Limb (tissue), 2 donors: ENCODE measurements around the gene MYO3B.

Experiments used
- DNase-seq, 2 donors: peaks; one replicate each; pipeline ENCODE4 v3.0.0-alpha.2; 2016; ENCODE audit errors: extremely low spot score in 2 of 2

Gene MYO3B

GRCh38 chr2:170237572-170238120 is 59.7 kb downstream of the MYO3B start:
- DNase-seq = no peak

GRCh38 chr2:170238776-170239175 is 60.8 kb downstream of the MYO3B start:
- DNase-seq = no peak

GRCh38 chr2:170240629-170241028 is 62.7 kb downstream of the MYO3B start:
- DNase-seq = no peak

GRCh38 chr2:170241756-170242155 is 63.8 kb downstream of the MYO3B start:
- no peak for DNase-seq

- no peak for DNase-seq
Measured at GRCh38 chr2:170243118-170243837, 65.3 kb downstream of the MYO3B start.

GRCh38 chr2:170243898-170244297 is 66.0 kb downstream of the MYO3B start:
- DNase-seq = no peak

- DNase-seq = no peak
Measured at GRCh38 chr2:170244555-170244954, 66.6 kb downstream of the MYO3B start.

- DNase-seq = no peak
Measured at GRCh38 chr2:170245312-170245711, 67.4 kb downstream of the MYO3B start.

- DNase-seq = no peak
Measured at GRCh38 chr2:170247333-170247732, 69.4 kb downstream of the MYO3B start.

- no peak for DNase-seq
Measured at GRCh38 chr2:170247882-170248393, 70.0 kb downstream of the MYO3B start.

GRCh38 chr2:170248574-170249393 is 70.8 kb downstream of the MYO3B start:
- DNase-seq = no peak

GRCh38 chr2:170249761-170250160 is 71.8 kb downstream of the MYO3B start:
- no peak for DNase-seq

GRCh38 chr2:170250584-170250983 is 72.6 kb downstream of the MYO3B start:
- no peak for DNase-seq

- no peak for DNase-seq
Measured at GRCh38 chr2:170252414-170252813, 74.5 kb downstream of the MYO3B start.

- DNase-seq = no peak
Measured at GRCh38 chr2:170253721-170254230, 75.8 kb downstream of the MYO3B start.

GRCh38 chr2:170254293-170254732 is 76.4 kb downstream of the MYO3B start:
- no peak for DNase-seq

- no peak for DNase-seq
Measured at GRCh38 chr2:170255137-170255536, 77.2 kb downstream of the MYO3B start.

- no peak for DNase-seq
Measured at GRCh38 chr2:170255971-170256370, 78.0 kb downstream of the MYO3B start.

- no peak for DNase-seq
Measured at GRCh38 chr2:170258382-170258781, 80.4 kb downstream of the MYO3B start.

GRCh38 chr2:170260188-170260587 is 82.2 kb downstream of the MYO3B start:
- DNase-seq = no peak

GRCh38 chr2:170261566-170261965 is 83.6 kb downstream of the MYO3B start:
- DNase-seq = no peak

GRCh38 chr2:170262343-170262742 is 84.4 kb downstream of the MYO3B start:
- no peak for DNase-seq
